Omental fat pad (tissue), 4 donors: ENCODE data around the gene APLF. TPM values are rescaled to one million over a fixed set of nuclear protein-coding genes. Genes with fewer than 3 reads are reported as not detected.
"Not testable (repeated sequence)": the region's sequence is repeated elsewhere in the genome, so short reads cannot be mapped to it uniquely, and the experiment has no call there.

Experiments
- ATAC-seq: fragments of 150-250 bp; one replicate; pipeline ENCODE4 v1.9.1; 2016; ENCODE audit warnings: mild to moderate bottlenecking, moderate library complexity; ENCODE audit not compliant: low FRiP score
- DNase-seq: peaks from one replicate; pipeline ENCODE4 v3.0.0-alpha.2; 2019; ENCODE audit warnings: low spot score
- CTCF ChIP-seq, 3 donors: fragments of 450-650 bp; IDR thresholded peaks; one replicate each; pipeline ENCODE4 v1.5.1; 2016 to 2017; ENCODE audit warnings: antibody characterized with exemption in 3 of 3, mild to moderate bottlenecking in 3 of 3, moderate library complexity in 2 of 3
- total RNA-seq, 4 donors: library from RNA; depleted of rRNA; stranded (reverse); fragments of >200 nt; gene quantifications; one replicate each; pipeline ENCODE4 v1.1.0, GENCODE V29; 2016

APLF gene
- total RNA-seq, 4 donors from 2014 or later = 6.0 to 12.3 (median 9.4) TPM

- TF ChIP-seq CTCF (IDR thresholded peaks at IDR 0.05) = no peak
- no peak for DNase-seq
- no peak for ATAC-seq
Measured at GRCh38 chr2:68565273-68565672, 97.9 kb downstream of the APLF start.

- no peak for ATAC-seq
- no peak for TF ChIP-seq CTCF (IDR thresholded peaks at IDR 0.05)
- DNase-seq = no peak
Measured at GRCh38 chr2:68565858-68566257, 98.5 kb downstream of the APLF start.

GRCh38 chr2:68566362-68566761 is 99.0 kb downstream of the APLF start:
- no peak for TF ChIP-seq CTCF (IDR thresholded peaks at IDR 0.05)
- DNase-seq (no peak), ATAC-seq (no peak)

GRCh38 chr2:68568116-68568515 is 100.7 kb downstream of the APLF start:
- TF ChIP-seq CTCF (IDR thresholded peaks at IDR 0.05) = no peak
- ATAC-seq (no peak), DNase-seq (no peak)

DNA sequence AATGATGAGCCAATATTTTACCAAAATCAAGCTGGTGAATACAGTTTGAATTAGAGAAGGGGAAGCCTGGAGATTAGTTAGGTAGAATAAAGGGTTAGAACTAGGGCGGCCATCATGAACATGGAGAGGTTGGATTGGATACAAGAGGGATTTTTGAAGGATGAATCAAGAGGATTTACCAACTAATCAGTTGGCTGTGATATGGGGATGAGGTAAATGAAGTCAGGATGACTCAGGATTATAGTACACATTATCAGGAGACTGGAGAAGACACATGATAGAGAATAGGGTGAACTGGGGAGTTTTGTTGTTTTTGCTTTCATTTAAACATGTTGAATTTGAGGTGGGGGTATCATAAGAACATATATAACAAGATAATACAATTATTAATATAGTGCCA is 102.2 kb downstream of the APLF start:
- DNase-seq (no peak), ATAC-seq (no peak)
- TF ChIP-seq CTCF (IDR thresholded peaks at IDR 0.05) = no peak

DNA sequence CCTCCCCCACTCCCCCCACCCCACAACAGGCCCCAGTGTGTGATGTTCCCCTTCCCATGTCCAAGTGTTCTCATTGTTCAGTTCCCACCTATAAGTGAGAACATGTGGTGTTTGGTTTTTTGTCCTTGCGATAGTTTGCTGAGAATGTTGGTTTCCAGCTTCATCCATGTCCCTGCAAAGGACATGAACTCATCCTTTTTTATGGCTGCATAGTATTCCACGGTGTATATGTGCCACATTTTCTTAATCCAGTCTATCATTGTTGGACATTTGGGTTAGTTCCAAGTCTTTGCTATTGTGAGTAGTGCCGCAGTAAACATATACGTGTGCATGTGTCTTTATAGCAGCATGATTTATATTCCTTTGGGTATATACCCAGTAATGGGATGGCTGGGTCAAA is 103.0 kb downstream of the APLF start:
- DNase-seq, ATAC-seq: not testable (repeated sequence)

- no peak for TF ChIP-seq CTCF (IDR thresholded peaks at IDR 0.05)
- no peak for ATAC-seq
- DNase-seq = no peak
Measured at GRCh38 chr2:68574202-68574791, 106.9 kb downstream of the APLF start.

DNA sequence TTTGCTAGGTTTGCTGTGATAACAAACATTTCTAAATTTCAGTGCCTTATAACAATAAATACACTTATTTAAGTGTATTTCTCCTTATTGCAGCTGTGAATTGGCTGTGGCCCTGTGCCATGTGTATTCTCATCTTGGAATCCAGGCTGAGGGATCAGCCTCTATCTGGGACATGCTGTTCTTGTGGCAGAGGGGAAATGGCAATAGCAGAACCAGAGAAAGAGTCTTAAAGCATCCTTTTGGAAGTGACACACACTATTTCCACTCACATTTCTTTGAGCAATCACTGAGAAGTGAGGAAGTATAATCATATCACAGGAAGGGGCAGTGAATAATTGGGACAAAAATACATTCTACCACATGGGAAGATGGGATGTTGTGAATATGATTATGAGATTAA is 109.8 kb downstream of the APLF start:
- no peak for TF ChIP-seq CTCF (IDR thresholded peaks at IDR 0.05)
- DNase-seq (no peak), ATAC-seq (no peak)
